OCI-LY7 (cell line): ENCODE results near the gene PLA2G4C. TPM values are rescaled to one million over a fixed set of nuclear protein-coding genes. Genes with fewer than 3 reads are reported as not detected.

Experiments
- BruUV-seq: library from RNA; stranded (reverse); fragments of 400-500 nt; replicated peaks from 2 replicates; lab custom pipeline; 2021; lab: Mats Ljungman, UMichigan
- CTCF ChIA-PET: fragments of 300-600 bp; sonication (Branson Sonifier 250); formaldehyde crosslinking; loops from one replicate; lab custom pipeline; 2022; ENCODE audit warnings: antibody characterized with exemption; ENCODE audit not compliant: unreplicated experiment; lab: Charles Lee
- POLR2A ChIA-PET: fragments of 300-600 bp; sonication (Branson Sonifier 250); formaldehyde crosslinking; loops from one replicate; lab custom pipeline; 2022; ENCODE audit warnings: antibody characterized with exemption; lab: Charles Lee
- DNase-seq: peaks from one replicate; pipeline ENCODE4 v3.0.0-alpha.2; 2015; ENCODE audit warnings: low spot score
- H2AFZ ChIP-seq: fragments of 200-600 bp; sonication (generic), shearing (Covaris generic); 2 replicates; pipeline ENCODE4 v1.6.1; 2014; ENCODE audit warnings: mild to moderate bottlenecking, antibody characterized with exemption, low read length, moderate library complexity
- H3K27ac ChIP-seq: fragments of 200-600 bp; sonication (generic); 2 replicates; pipeline ENCODE4 v1.5.1; 2014; ENCODE audit warnings: mixed run types, low read depth, mild to moderate bottlenecking, moderate library complexity, low read length, inconsistent platforms; ENCODE audit not compliant: poor library complexity, severe bottlenecking
- H3K36me3 ChIP-seq: fragments of 200-600 bp; sonication (generic); 2 replicates; pipeline ENCODE4 v1.6.1; 2014; ENCODE audit warnings: mild to moderate bottlenecking, antibody characterized with exemption, low read length, moderate library complexity, mixed read lengths; ENCODE audit not compliant: insufficient read depth
- H3K4me1 ChIP-seq: fragments of 200-600 bp; sonication (generic); 2 replicates; pipeline ENCODE4 v1.5.1; 2014; ENCODE audit warnings: mild to moderate bottlenecking, low read length; ENCODE audit not compliant: insufficient read depth, poor library complexity, severe bottlenecking
- H3K4me2 ChIP-seq: fragments of 200-600 bp; sonication (generic); 2 replicates; pipeline ENCODE4 v1.6.1; 2014; ENCODE audit warnings: mild to moderate bottlenecking, low read length
- H3K4me3 ChIP-seq: fragments of 200-600 bp; sonication (generic); 2 replicates; pipeline ENCODE4 v1.5.1; 2014; ENCODE audit warnings: mild to moderate bottlenecking, low read depth, low read length; ENCODE audit not compliant: poor library complexity, severe bottlenecking
- H3K79me2 ChIP-seq: fragments of 200-600 bp; sonication (generic); 2 replicates; pipeline ENCODE4 v1.6.1; 2016; ENCODE audit warnings: low read depth, mild to moderate bottlenecking, low read length, moderate library complexity, mixed read lengths; ENCODE audit not compliant: insufficient read depth
- H3K9me2 ChIP-seq: fragments of 200-600 bp; sonication (generic); 2 replicates; pipeline ENCODE4 v1.6.1; 2016; ENCODE audit warnings: mild to moderate bottlenecking, low read length, mixed read lengths; ENCODE audit not compliant: insufficient read depth
- H3K9me3 ChIP-seq: fragments of 200-600 bp; sonication (generic); 2 replicates; pipeline ENCODE4 v1.6.1; 2014; ENCODE audit warnings: mild to moderate bottlenecking, mixed run types, low read length, mixed read lengths
- H4K20me1 ChIP-seq: fragments of 200-600 bp; sonication (generic); 2 replicates; pipeline ENCODE4 v1.6.1; 2014; ENCODE audit warnings: mild to moderate bottlenecking, antibody characterized with exemption, low read length, moderate library complexity, mixed read lengths; ENCODE audit not compliant: insufficient read depth
- CTCF ChIP-seq: fragments of 200-600 bp; sonication (generic); conservative IDR thresholded peaks from 2 replicates; pipeline ENCODE4 v1.5.1; 2014; ENCODE audit warnings: mild to moderate bottlenecking, antibody characterized with exemption, low read length, moderate library complexity, mixed read lengths
- EZH2phosphoT487 ChIP-seq: fragments of 200-600 bp; sonication (generic); IDR thresholded peaks from 2 replicates; pipeline ENCODE4 v1.6.1; 2018; ENCODE audit warnings: low read depth, borderline replicate concordance, mild to moderate bottlenecking, mixed run types, antibody characterized with exemption, low read length, moderate library complexity, mixed read lengths
- intact Hi-C: fragments of 100-400 bp; cut with micrococcal nuclease; formaldehyde crosslinking; loops from one replicate; pipeline ENCODE4 v1.10.0; 2022; ENCODE audit not compliant: unreplicated experiment
- total RNA-seq, 2 experiments: library from RNA; depleted of rRNA in 1 of 2; stranded (reverse); fragments of >200 nt in 1 of 2; shearing (Covaris generic) in 1 of 2; gene quantifications; 2 replicates each; pipeline ENCODE4 v1.2.3, GENCODE V29; 2014 to 2022

The PLA2G4C gene
- total RNA-seq, 2 experiments from 2014 or later: 0.98 to 1.4 TPM

- ChIA-PET POLR2A (interaction anchor here (0.7 kb wide), 1 partner anchor 14 kb away, joined by 4 read pairs; no protein-coding TSS in a partner anchor), CTCF (no interaction called here)
- Histone ChIP-seq H3K9me2 (no peaks in the 10 kb centered on the region), H2AFZ (no peak overlapping the region), H4K20me1 (no peaks in the 10 kb centered on the region), H3K4me3 (no peak overlapping the region), H3K36me3 (no peaks in the 10 kb centered on the region), H3K4me1 (no peaks in the 10 kb centered on the region), H3K4me2 (no peak overlapping the region), H3K79me2 (no peaks in the 10 kb centered on the region), H3K9me3 (no peaks in the 10 kb centered on the region), H3K27ac (no peak overlapping the region)
- BruUV-seq: no TSS peak
- DNase-seq: no peak
- intact Hi-C loops: no loop called here
- no peak for TF ChIP-seq CTCF
- no peak for TF ChIP-seq EZH2phosphoT487
Observed at GRCh38 chr19:48020686-48021085, 89.9 kb downstream of the PLA2G4C start.

- Histone ChIP-seq H3K9me2 (no peaks in the 10 kb centered on the region), H3K27ac (no peak overlapping the region), H3K79me2 (no peaks in the 10 kb centered on the region), H3K36me3 (no peaks in the 10 kb centered on the region), H3K4me2 (no peak overlapping the region), H3K4me1 (no peaks in the 10 kb centered on the region), H4K20me1 (no peaks in the 10 kb centered on the region), H2AFZ (no peak overlapping the region), H3K9me3 (no peaks in the 10 kb centered on the region), H3K4me3 (no peak overlapping the region)
- no peak for DNase-seq
- no TSS peak for BruUV-seq
- no peak for TF ChIP-seq EZH2phosphoT487
- no peak for TF ChIP-seq CTCF
- intact Hi-C loops: no loop called here
- POLR2A ChIA-PET: no interaction called here
- CTCF ChIA-PET: no interaction called here
Observed at GRCh38 chr19:48010932-48011758, 99.5 kb downstream of the PLA2G4C start.

- DNase-seq: peak; percentile 7
- no peak overlapping the region for H2AFZ ChIP-seq
- BruUV-seq: no TSS peak
- H3K27ac ChIP-seq: no peak overlapping the region
- TF ChIP-seq EZH2phosphoT487: no peak
- TF ChIP-seq CTCF: peak; percentile 67
- intact Hi-C loops: no loop called here
- POLR2A ChIA-PET: no interaction called here
- no peaks in the 10 kb centered on the region for H3K9me3 ChIP-seq
- no peaks in the 10 kb centered on the region for H3K79me2 ChIP-seq
- no peak overlapping the region for H3K4me3 ChIP-seq
- no peaks in the 10 kb centered on the region for H3K4me1 ChIP-seq
- CTCF ChIA-PET: no interaction called here
- H3K36me3 ChIP-seq: no peaks in the 10 kb centered on the region
- no peaks in the 10 kb centered on the region for H3K9me2 ChIP-seq
- H3K4me2 ChIP-seq: no peak overlapping the region
- H4K20me1 ChIP-seq: no peaks in the 10 kb centered on the region
Observed at GRCh38 chr19:48006762-48007161, 103.9 kb downstream of the PLA2G4C start.
